Measurements from ENCODE around the gene MARF1. TPM values are rescaled to one million over a fixed set of nuclear protein-coding genes. Genes with fewer than 3 reads are reported as not detected.
A peak's percentile ranks its signal among the peaks of the same experiment; 100 is the strongest.

MARF1 gene
- total and polyA plus RNA-seq, 9 of the 15 experiments (the other 6 are each of a cell fraction or from before 2014, with no cell fraction given): 4.7 to 33.2 (median 11.7) TPM

GRCh38 chr16:15571557-15571956, 71.4 kb downstream of the MARF1 start (continued):
- TF ChIP-seq CREB3L1 (IDR thresholded peaks at IDR 0.05; ENCODE audit: borderline replicate concordance, low read depth) (no peak), CTBP1 (IDR thresholded peaks at IDR 0.05; ENCODE audit: borderline replicate concordance) (peak; percentile 73; the same call in 1 of the 2 replicates), GABPB1 (CRISPR knock-in tag; IDR thresholded peaks at IDR 0.05) (no peak), ZNF699 (CRISPR knock-in tag; IDR thresholded peaks at IDR 0.05; ENCODE audit: insufficient replicate concordance) (no peak), ZNF175 (CRISPR knock-in tag; IDR thresholded peaks at IDR 0.05; ENCODE audit: low read depth) (no peak), CSDE1 (IDR thresholded peaks at IDR 0.05) (no peak), FOXO4 (CRISPR knock-in tag; IDR thresholded peaks at IDR 0.05) (no peak), ID3 (CRISPR knock-in tag; IDR thresholded peaks at IDR 0.05) (no peak), ID3 (tag; IDR thresholded peaks at IDR 0.05) (no peak), ZNF785 (CRISPR knock-in tag; IDR thresholded peaks at IDR 0.05) (no peak), RUNX1 (IDR thresholded peaks at IDR 0.05; ENCODE audit: low read depth) (no peak), ZNF347 (CRISPR knock-in tag; IDR thresholded peaks at IDR 0.05; ENCODE audit: low read depth) (no peak), ZNF174 (CRISPR knock-in tag; IDR thresholded peaks at IDR 0.05) (no peak), HDAC8 (tag; IDR thresholded peaks at IDR 0.05) (no peak), ZBTB43 (CRISPR knock-in tag; IDR thresholded peaks at IDR 0.05) (no peak), HDGF (IDR thresholded peaks at IDR 0.05) (no peak), PKNOX1 (IDR thresholded peaks at IDR 0.05) (peak; percentile 97), GATAD2B (IDR thresholded peaks at IDR 0.05; ENCODE audit: borderline replicate concordance) (no peak; the same call in 1 of the 2 replicates), HMG20B (CRISPR knock-in tag; IDR thresholded peaks at IDR 0.05) (no peak), ZNF274 (IDR thresholded peaks at IDR 0.05; ENCODE audit: borderline replicate concordance, low read depth, low read length) (no peak), CBFA2T3 (IDR thresholded peaks at IDR 0.05) (peak; percentile 31; the same call in 1 of the 2 replicates), CBX5 (IDR thresholded peaks at IDR 0.05; ENCODE audit: borderline replicate concordance, low read depth) (no peak), ZNF778 (CRISPR knock-in tag; IDR thresholded peaks at IDR 0.05) (no peak)
